GM18909 (cell line): ENCODE data around the gene OGDH.
"Not testable (repeated sequence)": the region's sequence is repeated elsewhere in the genome, so short reads cannot be mapped to it uniquely, and the experiment has no call there.

Experiments
- ATAC-seq: cut with Tn5 transposase; IDR thresholded peaks from one replicate; pipeline ENCODE4 v1.9.1; 2021; ENCODE audit warnings: mild to moderate bottlenecking; ENCODE audit not compliant: unreplicated experiment, poor library complexity

OGDH gene

DNA sequence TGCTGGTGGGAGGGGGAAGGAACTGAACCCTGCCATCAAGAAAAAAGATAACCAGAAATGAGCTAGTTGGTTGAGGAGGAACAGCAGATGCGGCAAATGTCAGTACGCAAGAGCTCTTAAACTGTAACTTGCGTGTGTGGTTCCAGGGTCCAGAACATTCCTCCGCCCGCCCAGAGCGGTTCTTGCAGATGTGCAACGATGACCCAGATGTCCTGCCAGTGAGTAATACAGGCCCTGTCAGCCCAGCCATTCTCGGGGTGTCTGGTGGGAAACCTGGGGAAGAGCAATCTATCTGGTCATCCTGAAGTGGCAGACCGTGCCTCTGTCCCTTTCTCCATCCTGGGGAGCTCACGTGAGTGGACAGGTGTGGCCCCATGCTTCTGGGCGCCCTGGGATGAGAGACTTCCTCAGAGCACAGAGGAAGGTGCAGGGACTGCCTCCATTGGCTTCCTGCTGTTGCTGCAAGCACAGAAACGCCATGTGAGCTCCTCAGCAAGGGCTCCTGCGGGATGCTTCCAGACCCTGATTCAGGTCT lies 91.7 kb downstream of the OGDH start:
- ATAC-seq, result no peak

DNA sequence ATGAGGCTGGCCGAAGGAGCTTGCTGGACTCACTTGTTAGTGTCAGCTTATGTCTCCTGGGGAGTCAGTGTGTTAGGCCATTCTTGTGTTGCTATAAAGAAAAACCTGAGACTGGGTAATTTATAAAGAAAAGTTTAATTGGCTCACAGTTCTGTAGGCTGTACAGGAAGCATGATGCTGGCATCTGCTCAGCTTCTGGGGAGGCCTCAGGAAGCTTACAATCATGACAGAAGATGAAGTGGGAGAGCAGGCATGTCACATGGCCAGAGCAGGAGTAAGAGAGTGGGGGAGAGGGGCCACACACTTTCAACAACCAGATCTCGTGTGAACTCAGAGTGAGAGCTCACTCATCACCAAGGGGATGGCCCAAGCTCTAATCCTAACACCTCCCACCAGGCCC lies 93.2 kb downstream of the OGDH start:
- ATAC-seq, result not testable (repeated sequence)

DNA sequence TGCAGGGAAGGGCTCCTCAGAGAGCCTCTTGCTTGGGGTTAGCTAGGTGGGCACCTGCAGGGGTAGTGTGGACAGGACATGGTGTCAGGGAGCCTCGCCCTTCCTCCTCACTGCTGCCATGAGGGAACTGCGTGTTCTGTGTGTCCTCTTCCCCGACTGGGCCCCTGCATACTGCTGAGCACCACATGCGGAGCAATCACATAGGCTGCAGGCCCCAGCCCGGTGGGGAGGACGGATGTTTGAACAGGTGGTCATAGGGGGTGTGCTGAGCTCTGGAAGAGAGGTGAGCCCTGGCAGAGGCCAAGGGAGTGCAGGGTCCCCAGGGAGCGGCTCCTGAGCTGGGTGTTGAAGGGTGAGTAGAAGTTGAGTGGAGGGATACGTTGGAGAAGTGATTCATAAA lies 93.9 kb downstream of the OGDH start:
- ATAC-seq, result no peak

- not testable (repeated sequence) for ATAC-seq
Measured at GRCh38 chr7:44703391-44703790, 97.0 kb downstream of the OGDH start.

- no peak for ATAC-seq
Measured at GRCh38 chr7:44703921-44704320, 97.5 kb downstream of the OGDH start.

DNA sequence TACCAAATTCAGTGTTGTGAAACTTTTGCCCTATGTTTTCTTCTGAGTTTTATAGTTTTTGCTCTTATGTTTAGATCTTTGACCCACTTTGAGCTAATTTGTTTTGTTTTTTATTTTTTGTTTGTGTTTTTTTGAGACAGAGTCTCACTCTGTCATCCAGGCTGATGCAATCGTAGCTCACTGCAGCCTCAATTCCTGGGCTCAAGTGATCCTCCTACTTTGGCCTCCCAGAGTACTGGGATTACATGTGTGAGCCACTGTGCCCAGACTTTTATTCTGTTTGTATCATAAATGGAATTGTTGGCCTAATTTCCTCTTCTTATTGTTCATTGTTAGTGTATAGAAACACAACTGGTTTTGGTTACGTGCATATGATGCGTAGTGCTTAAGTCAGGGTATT lies 99.0 kb downstream of the OGDH start:
- ATAC-seq, result no peak

GRCh38 chr7:44706788-44707557 lies 100.5 kb downstream of the OGDH start:
- ATAC-seq, result no peak

- ATAC-seq, result no peak
Measured at GRCh38 chr7:44707558-44708230, 101.3 kb downstream of the OGDH start.

GRCh38 chr7:44709011-44709915 lies 102.8 kb downstream of the OGDH start:
- ATAC-seq, result no peak

GRCh38 chr7:44709945-44710596 lies 103.6 kb downstream of the OGDH start:
- ATAC-seq, result no peak

GRCh38 chr7:44711528-44711927 lies 105.1 kb downstream of the OGDH start:
- ATAC-seq, result no peak

GRCh38 chr7:44712012-44712411 lies 105.6 kb downstream of the OGDH start:
- ATAC-seq, result no peak

GRCh38 chr7:44713141-44713540 lies 106.7 kb downstream of the OGDH start:
- no peak for ATAC-seq

DNA sequence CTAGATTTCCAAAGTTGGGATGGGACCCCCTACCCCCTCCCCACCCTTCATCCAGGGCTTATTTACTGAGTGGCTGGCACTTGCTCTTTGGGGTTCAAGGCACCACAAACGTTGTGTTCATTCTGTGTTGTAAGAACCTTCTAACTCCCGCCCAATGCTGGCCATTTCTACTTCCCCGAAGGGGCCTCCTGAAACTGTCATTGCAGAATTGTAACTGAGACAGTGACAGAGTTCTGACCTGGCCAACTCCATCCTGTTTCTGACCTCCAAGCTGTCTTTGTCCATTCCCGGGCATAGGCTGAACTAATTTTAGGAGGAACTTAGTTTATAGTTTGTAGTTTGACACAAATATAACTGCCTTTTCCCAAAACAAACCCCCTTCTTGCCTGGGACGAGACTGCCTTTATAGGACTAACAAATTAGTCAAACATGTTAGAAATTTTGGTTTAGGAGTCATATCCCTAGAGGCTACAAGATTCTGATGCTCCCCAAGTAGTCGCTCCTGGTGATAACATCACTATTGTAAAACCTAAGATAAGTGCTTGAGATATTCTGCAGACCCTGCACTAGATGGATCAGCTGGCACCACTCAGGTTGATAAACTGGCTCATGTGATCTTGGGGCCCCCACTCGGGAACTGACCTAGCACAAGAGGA lies 107.4 kb downstream of the OGDH start:
- ATAC-seq, result no peak

- no peak for ATAC-seq
Measured at GRCh38 chr7:44716205-44716604, 109.8 kb downstream of the OGDH start.

- ATAC-seq, result no peak
Measured at GRCh38 chr7:44720301-44720700, 113.9 kb downstream of the OGDH start.

DNA sequence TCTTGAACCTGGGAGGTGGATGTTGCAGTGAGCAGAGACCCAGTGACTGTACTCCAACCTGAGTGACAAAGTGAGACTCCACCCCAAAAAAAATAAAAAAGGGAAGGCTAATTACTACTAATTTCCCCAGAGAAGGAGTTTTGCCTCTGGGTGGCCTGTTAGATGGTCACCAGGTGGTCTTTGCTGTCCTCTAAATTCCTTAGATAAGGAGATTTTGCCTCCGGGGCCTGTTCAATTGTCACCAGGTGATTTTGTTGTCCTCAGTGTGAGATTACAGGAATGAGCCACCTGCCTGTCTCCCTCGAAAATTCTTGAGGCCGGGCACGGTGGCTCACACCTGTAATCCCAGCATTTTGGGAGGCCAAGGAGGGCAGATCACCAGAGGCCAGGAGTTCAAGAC lies 117.8 kb downstream of the OGDH start:
- no peak for ATAC-seq

DNA sequence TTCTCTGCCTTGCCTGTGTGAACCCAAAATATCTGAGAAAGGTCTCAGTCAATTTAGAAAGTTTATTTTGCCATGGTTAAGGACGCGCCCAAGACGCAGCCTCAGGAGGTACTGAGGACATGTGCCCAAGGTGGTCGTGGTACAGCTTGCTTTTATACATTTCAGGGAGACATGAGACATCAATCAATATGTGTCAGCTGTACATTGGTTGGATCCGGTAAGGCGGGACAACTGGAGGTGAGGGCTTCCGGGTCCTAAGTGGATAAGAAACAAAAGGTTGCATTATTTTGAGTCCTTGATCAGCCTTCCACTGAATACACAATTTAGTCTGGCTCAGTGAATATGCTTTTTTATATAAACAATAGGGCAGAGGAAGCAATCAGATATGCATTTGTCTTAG lies 119.8 kb downstream of the OGDH start:
- ATAC-seq, result not testable (repeated sequence)

- ATAC-seq, result no peak
Measured at GRCh38 chr7:44727158-44727936, 120.9 kb downstream of the OGDH start.
